ENCODE data around the gene CASKIN2.

The CASKIN2 gene

DNA sequence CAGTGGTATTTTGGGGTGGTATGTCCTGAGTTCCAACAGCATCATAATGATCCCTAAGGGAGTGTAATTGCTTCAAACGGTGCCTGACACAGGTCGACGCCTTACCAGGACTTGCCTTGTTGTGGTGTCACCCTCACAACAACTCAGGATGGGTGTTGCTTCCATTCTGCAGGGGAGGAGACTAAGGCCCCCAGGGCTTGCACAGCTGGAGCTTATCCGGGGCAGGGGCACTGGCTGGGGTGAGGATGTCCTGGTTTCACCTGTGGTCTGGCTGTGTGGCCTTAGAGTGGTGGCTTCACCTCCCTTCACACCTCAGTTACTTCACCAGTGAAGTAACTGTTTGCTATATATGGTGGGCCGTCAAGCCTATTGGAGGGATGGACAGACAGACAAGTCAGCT is 33.5 kb upstream of the CASKIN2 start:
- DNase-seq (ENCODE audit: low spot score) = no peak

DNA sequence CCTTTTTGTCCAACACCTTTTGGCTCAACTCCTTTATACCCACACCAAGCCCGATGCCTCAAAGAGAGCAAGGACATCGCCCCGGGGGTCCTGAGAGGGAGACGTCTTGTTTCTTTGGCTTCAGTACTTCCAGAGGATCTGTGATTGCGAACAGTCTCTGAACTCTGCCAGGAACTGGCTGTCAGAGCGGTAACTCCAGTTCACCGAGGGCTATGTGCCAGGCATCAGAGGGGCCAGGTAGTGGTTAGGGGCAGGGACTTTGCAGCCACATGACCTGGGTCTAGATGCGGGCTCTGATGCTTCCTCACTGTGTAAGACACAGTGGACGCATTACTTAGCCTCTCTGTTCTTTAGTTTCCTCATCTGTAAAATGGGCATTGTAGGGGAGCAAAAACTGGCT is 31.8 kb upstream of the CASKIN2 start:
- DNase-seq (ENCODE audit: low spot score) = no peak

DNA sequence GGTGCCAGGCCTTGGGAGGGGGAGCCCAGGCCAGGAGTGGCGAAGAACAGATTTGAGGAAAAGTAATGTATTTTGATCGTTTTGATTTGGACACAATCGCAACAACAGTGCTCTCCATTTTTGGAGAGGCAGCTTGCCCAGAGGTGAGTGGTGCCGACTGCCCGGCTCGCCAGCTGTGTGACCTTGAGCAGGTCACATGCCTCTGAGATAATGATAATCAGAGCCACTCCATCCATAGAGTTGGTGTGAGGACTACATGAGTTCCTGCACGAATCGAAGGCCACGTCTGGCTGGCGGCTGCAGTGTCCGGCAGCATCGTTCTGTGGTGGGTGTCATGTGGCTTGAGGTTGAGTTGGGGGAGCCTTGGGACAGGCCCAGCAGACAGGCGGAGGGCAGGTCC is 30.8 kb upstream of the CASKIN2 start:
- DNase-seq (ENCODE audit: low spot score) = no peak

DNA sequence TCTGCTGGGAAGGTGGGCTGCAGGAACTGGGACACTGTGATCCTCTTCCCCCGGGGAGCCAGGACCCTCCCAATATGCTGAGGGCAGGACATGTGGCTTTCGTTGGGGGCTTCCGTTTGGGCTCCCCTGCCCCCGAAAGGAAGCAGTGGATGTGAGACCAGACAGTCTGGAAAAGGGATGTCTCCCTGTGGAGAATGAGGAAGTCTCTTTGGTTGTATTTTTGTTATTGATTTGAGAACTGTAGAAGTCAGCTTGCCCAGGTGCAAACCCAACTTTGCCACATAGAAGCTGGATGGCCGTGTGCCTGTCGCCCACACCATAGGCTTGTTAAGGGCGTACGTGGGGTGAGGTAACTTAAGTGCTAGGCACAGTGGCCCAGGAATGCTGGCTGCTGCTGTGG is 28.9 kb upstream of the CASKIN2 start:
- no peak for DNase-seq (ENCODE audit: low spot score)

DNA sequence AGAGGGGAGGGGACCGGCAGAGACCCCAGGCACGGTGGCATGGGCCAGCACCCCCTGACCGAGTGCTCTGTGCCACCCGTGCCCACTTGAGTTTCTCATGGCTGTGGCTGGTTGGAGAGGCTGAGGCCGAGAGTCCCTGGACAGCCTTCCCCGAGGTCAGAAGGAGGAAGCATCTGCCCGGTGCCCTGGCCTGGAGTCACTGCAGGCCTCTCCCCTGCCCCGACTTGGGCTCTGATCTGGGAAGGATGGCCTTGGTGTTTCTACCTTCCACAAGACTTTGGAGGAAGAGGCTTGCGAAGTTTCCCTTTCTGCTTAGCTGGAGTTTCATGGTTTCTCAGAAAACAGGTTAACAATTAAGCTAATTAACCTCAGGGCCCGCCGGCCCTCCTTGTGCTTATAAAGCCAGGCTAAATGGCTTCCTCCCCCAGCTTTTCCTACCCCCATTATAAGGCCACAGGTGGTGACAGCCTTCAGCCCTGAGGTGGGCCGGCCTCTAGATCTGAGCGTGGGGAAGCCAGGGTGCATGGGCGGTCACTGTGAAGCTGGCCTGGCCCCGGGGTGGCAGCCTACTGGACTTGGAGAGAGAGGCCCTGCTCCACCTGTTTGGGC is 27.5 kb upstream of the CASKIN2 start:
- no peak for DNase-seq (ENCODE audit: low spot score)

DNA sequence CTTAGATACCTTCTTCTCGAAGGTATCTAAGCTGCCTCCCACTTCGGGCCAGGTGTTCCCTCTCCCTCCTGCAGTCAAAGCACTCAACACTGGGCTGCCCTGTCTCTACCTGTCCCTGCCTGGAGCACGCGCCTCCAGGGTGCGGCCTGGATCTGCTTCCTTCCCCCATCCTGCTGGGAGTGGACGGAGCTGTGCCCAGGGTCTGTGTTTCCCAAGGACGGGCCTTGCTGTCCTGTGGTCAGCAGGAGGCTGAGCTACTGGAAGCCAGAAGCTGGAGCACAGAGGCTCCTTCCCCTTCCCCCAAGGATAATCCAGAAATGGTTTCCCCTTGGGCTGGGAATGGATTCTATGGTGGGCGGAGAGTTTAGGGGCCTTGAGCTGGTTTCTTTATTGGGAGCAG is 26.9 kb upstream of the CASKIN2 start:
- no peak for DNase-seq (ENCODE audit: low spot score)

DNA sequence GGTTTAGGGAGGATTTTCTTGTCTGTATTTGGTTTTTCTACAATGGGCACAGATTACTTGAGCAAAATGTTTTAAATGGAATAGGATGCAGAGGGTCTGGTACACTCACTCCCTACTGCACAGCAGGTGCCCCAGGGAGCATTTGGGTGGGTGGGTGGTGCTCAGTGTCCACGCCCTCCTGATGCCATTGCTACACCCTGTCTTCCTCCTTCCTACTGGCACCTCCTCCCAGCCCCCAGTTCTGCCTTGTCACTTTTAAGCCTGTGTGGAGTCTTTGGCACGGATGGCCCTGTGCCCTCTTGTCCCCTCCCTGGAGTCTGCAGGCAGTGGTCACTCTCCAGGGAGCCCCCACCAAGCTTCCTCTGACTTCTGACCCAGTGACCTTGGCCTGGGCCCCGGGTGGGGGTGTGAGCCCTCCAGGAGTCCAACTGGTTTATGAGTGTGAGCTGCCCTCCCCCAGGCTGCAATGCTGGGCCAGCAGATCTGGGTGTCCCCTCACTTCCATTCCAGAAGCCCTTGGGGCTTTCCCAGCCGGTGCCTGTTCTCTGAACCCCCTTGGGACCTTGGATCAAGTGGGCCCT is 25.7 kb upstream of the CASKIN2 start:
- no peak for DNase-seq (ENCODE audit: low spot score)

DNA sequence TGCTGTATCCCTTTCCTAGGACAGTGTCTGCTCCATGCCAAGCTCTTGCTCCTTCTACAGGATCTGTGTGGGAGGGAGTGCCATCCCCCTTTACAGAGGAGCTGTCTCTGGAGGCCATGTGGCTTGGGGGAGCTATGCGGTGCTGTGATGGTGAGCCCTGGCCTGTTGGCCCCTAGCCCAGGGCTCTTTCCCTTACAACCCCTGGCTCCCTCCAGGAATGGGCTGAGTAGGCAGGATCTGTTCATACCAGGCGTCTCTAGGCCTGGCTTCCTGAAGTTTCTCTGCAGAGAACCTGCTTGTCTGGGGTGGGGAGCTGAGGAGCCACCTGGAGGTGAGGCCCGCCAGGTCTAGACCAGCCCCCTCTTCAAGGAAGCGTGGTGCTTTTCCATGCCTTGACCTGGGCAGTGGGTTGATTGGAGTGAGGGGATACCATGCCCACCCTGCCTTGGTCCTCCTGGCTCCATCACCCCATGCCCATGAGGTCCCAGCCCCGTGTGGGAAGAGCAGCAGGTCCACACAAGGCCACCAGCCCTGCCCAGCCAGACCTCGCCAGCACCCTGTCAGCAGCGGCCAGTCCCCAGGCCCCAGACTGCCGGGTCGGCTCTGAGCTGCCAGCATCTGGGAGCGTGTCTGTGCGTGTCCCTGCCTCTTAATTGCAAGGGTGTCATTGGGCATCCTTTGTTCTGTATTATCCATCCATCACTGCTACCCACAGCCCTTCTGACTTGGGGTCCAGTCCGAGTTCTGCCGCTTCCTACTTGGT is 24.8 kb upstream of the CASKIN2 start:
- DNase-seq (ENCODE audit: low spot score) = no peak

DNA sequence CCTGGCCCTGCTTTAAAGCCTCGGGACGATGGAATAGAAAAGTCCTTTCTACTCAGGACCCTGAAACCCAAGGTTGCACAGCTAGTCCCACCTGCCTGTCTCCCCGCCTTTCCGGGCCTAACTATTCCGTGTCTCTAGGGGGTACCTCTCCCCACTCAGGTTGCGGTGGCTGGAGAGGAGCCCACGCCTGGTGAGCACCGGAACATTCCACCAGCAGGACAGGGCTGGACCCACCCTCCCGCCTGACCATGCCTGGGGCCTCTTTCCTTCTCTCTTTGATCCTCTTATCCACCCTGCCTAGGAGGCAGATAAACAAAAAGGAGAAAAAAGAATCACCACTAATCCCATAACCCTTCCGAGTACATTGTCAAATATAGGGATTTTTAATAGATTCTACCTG is 21.0 kb upstream of the CASKIN2 start:
- no peak for DNase-seq (ENCODE audit: low spot score)

DNA sequence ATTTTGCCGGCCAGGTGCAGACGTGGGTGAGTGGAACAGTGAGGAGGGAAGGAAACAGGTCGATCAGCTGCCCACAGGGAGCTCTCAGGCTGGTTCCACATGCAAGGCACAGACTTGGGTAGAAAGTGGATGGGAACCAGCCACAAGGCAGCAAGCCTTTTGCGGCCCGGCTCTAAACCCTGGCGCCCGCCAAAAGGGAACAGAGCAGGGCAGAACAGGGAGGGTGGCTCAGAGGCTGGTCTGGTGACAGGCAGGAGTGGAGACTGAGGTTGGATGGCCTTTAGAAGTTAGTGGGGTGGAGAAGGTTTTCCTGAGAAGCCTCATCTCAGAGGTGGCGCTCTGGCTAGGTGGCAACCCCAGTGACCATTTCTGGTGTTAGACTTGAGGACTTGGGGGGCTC is 20.5 kb upstream of the CASKIN2 start:
- no peak for DNase-seq (ENCODE audit: low spot score)

DNA sequence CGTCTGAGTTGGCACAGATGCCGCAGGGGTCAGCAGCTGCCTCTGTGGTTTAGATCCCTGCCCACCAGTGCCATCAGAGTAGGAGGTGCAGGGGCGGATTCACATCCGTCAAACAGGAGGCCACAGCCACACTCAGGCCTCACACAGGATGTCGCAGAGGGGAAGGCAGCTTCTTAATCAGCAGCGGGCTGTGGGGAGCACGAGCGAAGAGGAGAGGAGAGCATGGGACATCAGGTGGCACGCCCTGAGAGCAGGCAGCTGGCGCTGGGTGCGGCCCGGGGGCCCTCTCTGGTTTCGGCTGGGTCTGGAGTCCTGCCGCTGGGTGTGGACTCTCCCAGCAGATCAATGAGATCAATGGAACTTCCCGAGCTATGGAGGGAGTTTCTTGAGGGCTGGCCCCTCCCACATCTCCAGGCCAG is 19.8 kb upstream of the CASKIN2 start:
- DNase-seq (ENCODE audit: low spot score) = no peak

DNA sequence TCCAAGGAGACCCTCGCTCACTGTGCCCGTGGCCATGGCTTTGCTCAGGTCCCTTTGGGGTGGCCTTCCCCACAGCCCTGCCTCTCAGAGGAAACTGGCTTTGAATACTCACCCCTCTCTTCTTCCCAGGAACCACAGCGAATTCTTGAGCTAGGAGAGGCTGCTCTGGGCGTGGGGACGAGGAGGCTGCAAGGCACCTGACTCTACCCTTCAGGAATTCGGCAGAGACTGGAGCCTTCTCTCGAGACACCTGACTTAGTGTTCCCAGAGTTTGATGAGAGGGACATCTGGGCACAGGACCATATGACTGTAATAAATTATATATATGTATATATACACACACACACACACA is 16.4 kb upstream of the CASKIN2 start:
- DNase-seq (ENCODE audit: low spot score) = no peak

DNA sequence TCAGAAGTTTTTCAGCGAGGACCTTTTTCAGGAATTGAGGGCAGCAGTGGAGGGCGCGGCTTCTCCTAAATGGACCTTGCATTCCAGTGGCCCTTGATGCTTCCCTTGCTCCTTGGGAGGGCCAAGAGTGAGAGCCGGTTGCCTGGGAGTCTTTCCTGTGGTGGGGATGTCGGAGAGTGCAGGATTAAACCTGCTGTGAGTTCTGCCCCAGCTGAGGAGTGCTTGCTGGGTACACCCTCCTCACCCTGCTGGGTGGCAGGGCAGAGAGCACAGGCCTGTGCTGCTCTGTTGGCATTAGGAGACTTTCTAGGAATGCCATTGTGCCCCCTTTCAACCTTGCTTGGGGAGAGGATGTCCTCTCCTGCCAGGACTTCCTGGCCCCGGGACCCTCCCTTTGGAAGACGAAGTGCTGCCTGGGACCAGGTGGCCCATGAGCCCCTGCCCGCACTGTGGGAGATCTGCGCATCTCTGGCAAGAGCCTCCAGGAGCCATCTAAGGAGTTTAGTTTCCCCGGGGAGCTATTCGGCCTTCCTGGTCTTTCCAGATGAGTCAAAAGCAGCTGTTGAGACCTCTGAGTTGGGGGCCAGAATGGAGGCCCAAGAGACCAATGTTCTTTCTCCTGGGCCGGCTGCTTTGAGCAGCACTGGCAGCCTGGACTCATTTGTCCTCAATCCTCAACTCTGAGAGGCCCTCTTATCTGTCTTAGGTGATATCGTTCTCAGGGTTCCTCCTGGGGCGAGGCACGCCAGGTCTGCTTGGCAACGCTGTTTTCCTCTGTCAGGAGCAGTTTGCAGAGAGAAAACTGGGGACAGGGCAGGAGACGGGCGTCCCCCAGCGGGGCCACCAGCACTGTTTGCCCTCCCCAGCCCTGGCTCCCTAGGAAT is 15.7 kb upstream of the CASKIN2 start:
- no peak for DNase-seq (ENCODE audit: low spot score)

DNA sequence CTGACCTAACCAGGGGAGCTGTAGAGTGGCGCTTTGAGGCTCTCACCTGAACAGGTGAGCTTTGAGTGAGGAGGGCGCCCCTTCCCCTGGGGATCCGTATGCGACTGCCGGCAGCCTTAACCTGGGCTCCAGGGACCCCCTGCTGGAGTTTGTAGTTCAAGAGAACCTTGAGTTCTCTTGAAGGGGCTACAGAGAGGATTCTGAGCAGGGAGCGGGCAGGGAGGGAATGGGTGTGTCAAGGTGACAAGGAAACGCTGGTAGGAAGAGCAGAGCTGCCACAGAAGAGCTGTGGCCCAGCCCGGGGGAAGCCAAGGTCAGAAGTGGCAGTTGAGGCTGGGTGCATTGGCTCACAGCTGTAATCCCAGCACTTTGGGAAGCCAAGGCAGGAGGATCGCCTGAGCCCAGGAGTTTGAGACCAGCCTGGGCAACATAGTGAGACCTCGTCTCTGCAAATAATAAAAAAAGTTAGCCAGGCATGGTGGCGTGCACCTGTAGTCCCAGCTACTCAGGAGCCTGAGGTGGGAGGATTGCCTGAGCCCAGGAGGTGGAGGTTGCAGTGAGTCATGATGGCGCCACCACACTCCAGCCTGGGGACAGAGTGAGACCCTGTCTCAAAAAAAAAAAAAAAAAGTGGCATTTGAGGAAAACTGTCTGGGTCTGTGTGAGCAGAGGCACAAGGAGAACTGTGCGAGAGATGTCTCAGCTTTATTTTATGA is 11.4 kb upstream of the CASKIN2 start:
- no peak for DNase-seq (ENCODE audit: low spot score)

DNA sequence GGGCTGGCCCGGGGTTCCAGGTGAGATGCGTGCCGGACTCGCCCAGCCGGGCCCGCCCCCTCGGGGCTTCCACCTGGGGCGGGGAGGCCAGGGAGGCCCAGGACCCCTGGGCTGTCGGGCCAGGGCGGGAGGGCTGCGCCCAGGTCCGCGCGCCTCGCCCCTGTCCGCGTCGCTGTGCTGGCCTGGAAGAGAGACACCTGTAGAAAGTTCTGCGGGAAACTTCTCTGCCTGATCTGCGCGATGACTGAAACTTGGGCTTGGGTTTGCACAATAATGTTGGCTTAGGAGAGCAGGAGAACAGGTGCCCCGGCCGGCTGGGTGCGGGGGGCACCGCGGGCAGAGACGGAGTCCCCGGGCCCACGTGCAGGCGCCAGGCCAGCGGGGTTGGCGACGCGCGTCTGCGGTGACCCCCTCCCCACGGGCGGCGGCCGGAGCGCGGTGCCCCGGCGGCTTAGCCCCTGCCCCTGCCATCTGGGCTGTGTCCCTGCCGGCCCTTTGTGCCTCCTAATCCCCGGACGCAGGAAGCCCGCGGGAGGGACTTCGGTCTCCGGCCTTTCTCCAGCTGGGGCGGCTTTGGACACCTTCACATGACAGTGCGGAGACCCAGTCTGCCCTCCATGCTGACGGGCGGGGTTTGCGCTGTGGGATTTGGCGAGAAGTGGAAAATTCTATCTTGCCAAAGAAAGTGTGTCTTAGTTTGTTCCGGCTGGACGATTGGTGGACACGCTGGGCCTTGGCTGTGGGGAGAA is 10.6 kb upstream of the CASKIN2 start:
- DNase-seq (ENCODE audit: low spot score) = no peak

DNA sequence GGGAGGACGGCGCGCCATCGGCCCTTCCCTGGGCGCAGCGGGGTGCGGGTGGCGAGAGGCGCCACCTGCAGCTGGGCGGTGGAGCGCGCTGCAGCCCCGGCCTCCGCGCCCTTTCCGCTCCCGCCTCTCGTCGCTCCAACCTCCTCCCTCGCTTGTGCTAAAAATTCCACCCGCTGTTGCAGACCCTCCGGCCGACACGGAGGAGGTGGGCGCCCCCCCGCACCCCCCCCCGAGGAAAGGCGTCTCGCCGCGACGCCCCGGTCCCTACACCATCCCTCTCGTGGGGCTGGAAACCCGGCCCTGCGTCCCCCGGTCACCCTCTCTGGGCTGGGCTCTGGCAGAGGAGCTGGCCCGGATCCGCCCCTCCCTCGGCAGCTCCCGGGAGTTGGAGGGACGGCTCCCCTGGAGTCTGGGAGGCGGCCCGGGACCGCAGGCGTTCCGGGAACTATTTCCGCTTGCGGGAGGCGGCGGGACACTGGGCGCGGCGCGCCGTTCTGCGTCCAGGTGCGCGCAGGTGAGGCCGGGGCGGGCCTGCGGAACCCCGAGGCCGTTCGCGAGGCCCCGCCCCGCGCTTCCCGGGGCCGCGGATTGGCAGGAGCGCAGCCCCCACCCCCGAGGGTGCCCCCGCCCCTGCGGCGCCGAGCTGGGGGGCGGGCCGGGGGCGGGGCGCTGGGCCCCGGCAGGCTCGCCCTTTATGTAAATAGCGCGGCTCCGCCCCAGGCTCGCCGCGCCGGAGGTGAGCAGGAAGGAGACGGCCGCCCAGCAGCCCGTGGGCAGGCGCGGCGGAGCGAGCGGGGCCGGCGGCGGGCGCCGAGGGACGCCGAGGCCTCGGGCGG is 9.9 kb upstream of the CASKIN2 start, which contains the start of gene LLGL2:
LLGL2 (plus strand) TSS at position 728 of the 836 bp plus-strand sequence. CDS start 17,730 bp downstream, outside the sequence.
- DNase-seq (ENCODE audit: low spot score) = peak; percentile 99

DNA sequence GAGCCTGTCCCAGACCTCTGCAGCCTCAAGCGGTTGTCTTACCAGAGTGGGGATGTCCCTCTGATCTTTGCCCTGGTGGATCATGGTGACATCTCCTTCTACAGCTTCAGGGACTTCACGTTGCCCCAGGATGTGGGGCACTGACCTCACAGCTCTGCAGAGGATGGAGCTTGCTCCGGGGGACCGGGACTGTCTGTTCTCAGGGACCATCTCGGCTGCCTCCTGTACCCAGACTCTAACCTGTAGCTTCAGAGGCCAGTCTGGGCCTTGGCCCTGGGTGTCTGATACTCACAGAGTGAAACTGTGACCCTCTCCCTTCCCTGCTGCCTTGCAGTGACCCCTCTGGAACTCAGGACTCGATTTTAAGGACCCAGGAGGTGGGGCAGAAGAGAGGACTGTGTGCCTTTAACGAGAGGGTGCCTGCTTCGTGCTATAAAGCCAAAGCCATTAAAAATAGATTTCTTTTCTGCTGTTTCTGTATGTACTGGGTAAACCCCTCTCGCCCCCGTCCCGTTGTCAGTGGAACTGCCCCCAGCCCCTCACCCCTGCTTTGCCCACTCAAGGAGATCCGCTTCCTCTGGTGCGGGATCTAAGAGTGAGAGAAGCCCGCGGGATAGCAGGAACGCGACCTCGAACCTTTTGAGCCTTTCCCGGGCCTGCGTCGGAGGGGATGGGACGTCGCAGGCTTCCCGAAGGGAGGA is 9.1 kb upstream of the CASKIN2 start:
- no peak for DNase-seq (ENCODE audit: low spot score)

DNA sequence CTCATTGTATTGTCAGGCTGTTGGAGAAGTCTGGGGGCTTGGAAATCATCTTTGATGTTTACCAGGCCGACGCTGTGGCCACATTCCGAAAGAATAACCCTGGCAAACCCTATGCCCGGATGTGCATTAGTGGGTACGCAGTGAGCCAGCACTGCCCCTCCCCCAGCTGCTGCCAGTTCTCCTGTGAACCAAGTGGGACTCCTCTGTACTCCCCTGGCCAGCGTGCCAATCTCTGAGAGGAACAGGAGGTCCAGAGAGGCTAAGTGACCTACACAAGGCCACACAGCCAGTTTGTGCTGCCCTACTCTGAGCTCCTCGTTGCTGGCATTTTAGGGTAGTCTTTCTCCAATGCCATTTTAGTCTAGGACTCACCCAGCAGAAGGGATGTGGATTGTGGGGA is 8.3 kb upstream of the CASKIN2 start:
- no peak for DNase-seq (ENCODE audit: low spot score)

DNA sequence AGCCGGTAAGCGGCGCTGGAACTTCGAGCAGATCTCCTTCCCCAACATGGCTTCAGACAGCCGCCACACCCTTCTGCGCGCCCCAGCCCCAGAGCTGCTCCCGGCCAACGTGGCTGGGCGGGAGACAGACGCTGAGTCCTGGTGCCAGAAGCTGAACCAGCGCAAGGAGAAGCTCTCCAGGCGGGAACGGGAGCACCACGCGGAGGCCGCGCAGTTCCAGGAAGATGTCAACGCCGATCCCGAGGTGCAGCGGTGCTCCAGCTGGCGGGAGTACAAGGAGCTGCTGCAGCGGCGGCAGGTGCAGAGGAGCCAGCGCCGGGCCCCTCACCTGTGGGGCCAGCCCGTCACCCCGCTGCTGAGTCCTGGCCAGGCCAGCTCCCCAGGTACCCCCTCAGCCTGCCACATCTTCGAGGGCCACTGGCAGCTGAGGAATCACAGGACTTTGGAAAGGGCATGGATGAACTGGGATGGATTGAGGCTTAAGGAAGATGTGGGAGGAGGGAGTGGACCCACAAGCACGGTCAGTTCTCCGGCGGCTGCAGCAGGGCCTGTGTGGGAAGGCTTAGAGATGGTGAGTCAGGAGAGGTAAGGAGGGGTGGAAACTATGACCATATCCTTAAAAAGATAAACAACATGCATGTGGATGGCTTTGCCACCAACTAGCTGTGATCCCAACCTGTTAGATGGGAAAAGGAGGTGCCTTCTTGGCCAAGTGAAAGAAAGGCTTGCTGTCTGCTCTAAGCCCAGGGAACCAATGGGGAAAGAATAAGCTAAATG is 6.8 kb upstream of the CASKIN2 start:
- DNase-seq (ENCODE audit: low spot score) = no peak

Data from D341Med (cell line).